IMR-90 (cell line): ENCODE data around the gene MEST. TPM values are rescaled to one million over a fixed set of nuclear protein-coding genes. Genes with fewer than 3 reads are reported as not detected.

Experiments used
- ATAC-seq: fragments of 200-7000 bp; cut with Tn5 transposase; 2 replicates; pipeline ENCODE4 v1.9.1; 2020; ENCODE audit warnings: low read depth, mild to moderate bottlenecking, moderate library complexity
- BruUV-seq: library from RNA; stranded (reverse); fragments of 400-500 nt; replicated peaks from 2 replicates; lab custom pipeline; 2021; lab: Mats Ljungman, UMichigan
- CTCF ChIA-PET: fragments of 300-600 bp; formaldehyde crosslinking; extraction: SDS; loops from one replicate; lab custom pipeline; 2021; ENCODE audit warnings: antibody characterized with exemption; lab: Yijun Ruan, JAX
- POLR2A ChIA-PET: fragments of 300-600 bp; sonication (Branson Sonifier 250); formaldehyde crosslinking; loops from one replicate; lab custom pipeline; 2022; ENCODE audit warnings: antibody characterized with exemption; ENCODE audit not compliant: unreplicated experiment; lab: Charles Lee
- DNase-seq: peaks from one replicate; pipeline ENCODE4 v3.0.0; 2013
- H2AFZ ChIP-seq: replicated peaks from 2 replicates; pipeline ENCODE3; 2013; ENCODE audit warnings: low read length, mild to moderate bottlenecking; ENCODE audit not compliant: poor library complexity
- H2AK5ac ChIP-seq: 2 replicates; pipeline ENCODE4 v1.6.1; 2013; ENCODE audit warnings: low read depth, low read length, inconsistent platforms
- H2AK9ac ChIP-seq: replicated peaks from 2 replicates; pipeline ENCODE3; 2013; ENCODE audit warnings: mild to moderate bottlenecking, low read depth, low read length, moderate library complexity; ENCODE audit not compliant: poor library complexity
- H2BK120ac ChIP-seq: 2 replicates; pipeline ENCODE4 v1.6.1; 2013; ENCODE audit warnings: low read depth, low read length, inconsistent platforms
- H2BK15ac ChIP-seq: 3 replicates; pipeline ENCODE4 v1.6.1; 2013; ENCODE audit warnings: low read depth, low read length, inconsistent platforms
- H2BK20ac ChIP-seq: 2 replicates; pipeline ENCODE4 v1.6.1; 2013; ENCODE audit warnings: low read depth, mild to moderate bottlenecking, inconsistent platforms, low read length, moderate library complexity
- H2BK5ac ChIP-seq: 2 replicates; pipeline ENCODE4 v1.6.1; 2013; ENCODE audit warnings: mild to moderate bottlenecking, low read depth, low read length, inconsistent platforms; ENCODE audit not compliant: poor library complexity, severe bottlenecking
- H3K14ac ChIP-seq: replicated peaks from 2 replicates; pipeline ENCODE4 v1.6.1; 2013; ENCODE audit warnings: low read depth, low read length, inconsistent platforms
- H3K18ac ChIP-seq: 2 replicates; pipeline ENCODE4 v1.6.1; 2013; ENCODE audit warnings: low read depth, low read length, control low read depth
- H3K23ac ChIP-seq: 2 replicates; pipeline ENCODE4 v1.6.1; 2013; ENCODE audit warnings: low read depth, low read length, inconsistent platforms
- H3K27ac ChIP-seq: 2 replicates; pipeline ENCODE4 v1.5.1; 2013; ENCODE audit warnings: mild to moderate bottlenecking, control low read depth, low read length; ENCODE audit not compliant: insufficient read depth
- H3K27me3 ChIP-seq: 2 replicates; pipeline ENCODE4 v1.6.1; 2013; ENCODE audit warnings: low read length; ENCODE audit not compliant: control insufficient read depth, insufficient read depth
- H3K36me3 ChIP-seq: 2 replicates; pipeline ENCODE4 v1.6.1; 2013; ENCODE audit warnings: low read length, mixed read lengths; ENCODE audit not compliant: control insufficient read depth, insufficient read depth
- H3K4ac ChIP-seq: 2 replicates; pipeline ENCODE4 v1.6.1; 2013; ENCODE audit warnings: low read depth, low read length, inconsistent platforms
- H3K4me1 ChIP-seq: 2 replicates; pipeline ENCODE4 v1.6.1; 2013; ENCODE audit warnings: low read length, mixed read lengths; ENCODE audit not compliant: control insufficient read depth, insufficient read depth
- H3K4me2 ChIP-seq: 2 replicates; pipeline ENCODE4 v1.6.1; 2013; ENCODE audit warnings: low read depth, mild to moderate bottlenecking, control low read depth, low read length, moderate library complexity
- H3K4me3 ChIP-seq: 2 replicates; pipeline ENCODE4 v1.5.1; 2013; ENCODE audit warnings: low read depth, mild to moderate bottlenecking, control low read depth, low read length, moderate library complexity; ENCODE audit not compliant: insufficient read depth
- H3K56ac ChIP-seq: 2 replicates; pipeline ENCODE4 v1.6.1; 2013; ENCODE audit warnings: low read length, inconsistent platforms; ENCODE audit not compliant: insufficient read depth; ENCODE audit errors: extremely low read depth
- H3K79me1 ChIP-seq, 2 experiments: 2 replicates each; pipeline ENCODE4 v1.6.1; 2013; ENCODE audit warnings: low read length in 2 of 2, inconsistent platforms in 1 of 2, low read depth in 1 of 2
- H3K9ac ChIP-seq: 2 replicates; pipeline ENCODE4 v1.6.1; 2013; ENCODE audit warnings: low read depth, low read length, control low read depth
- H3K9me1 ChIP-seq: 2 replicates; pipeline ENCODE4 v1.6.1; 2013; ENCODE audit warnings: low read length, inconsistent platforms; ENCODE audit not compliant: insufficient read depth
- H3K9me3 ChIP-seq: 2 replicates; pipeline ENCODE4 v1.6.1; 2013; ENCODE audit warnings: low read length; ENCODE audit not compliant: control insufficient read depth, insufficient read depth
- H4K20me1 ChIP-seq: 2 replicates; pipeline ENCODE4 v1.6.1; 2013; ENCODE audit warnings: low read length, inconsistent platforms; ENCODE audit not compliant: insufficient read depth
- H4K5ac ChIP-seq: 2 replicates; pipeline ENCODE4 v1.6.1; 2013; ENCODE audit warnings: mild to moderate bottlenecking, low read depth, low read length, control low read depth
- H4K8ac ChIP-seq, 2 experiments: 2 replicates each; pipeline ENCODE4 v1.6.1; 2013; ENCODE audit warnings: low read depth in 2 of 2, low read length in 2 of 2, control low read depth in 1 of 2, inconsistent platforms in 1 of 2
- H4K91ac ChIP-seq: 2 replicates; pipeline ENCODE4 v1.6.1; 2013; ENCODE audit warnings: low read depth, low read length, inconsistent platforms; ENCODE audit not compliant: insufficient read depth
- BHLHE40 ChIP-seq: fragments of 150-350 bp; IDR thresholded peaks from 2 replicates; pipeline ENCODE4 v1.6.1; 2016; ENCODE audit warnings: mild to moderate bottlenecking, low read depth, low read length
- CEBPB ChIP-seq: IDR thresholded peaks from 2 replicates; pipeline ENCODE4 v1.6.1; 2012; ENCODE audit warnings: low read depth, low read length, improper control_type of control experiment
- CHD1 ChIP-seq: IDR thresholded peaks from 2 replicates; pipeline ENCODE4 v1.6.1; 2012; ENCODE audit warnings: low read depth, low read length, improper control_type of control experiment
- CTCF ChIP-seq: conservative IDR thresholded peaks from 2 replicates; pipeline ENCODE4 v1.5.1; 2012; ENCODE audit warnings: mild to moderate bottlenecking, low read depth, low read length, improper control_type of control experiment
- ELK1 ChIP-seq: fragments of 150-350 bp; IDR thresholded peaks from 2 replicates; pipeline ENCODE4 v1.6.1; 2016; ENCODE audit warnings: low read depth, mild to moderate bottlenecking, low read length, moderate library complexity, borderline replicate concordance
- MAZ ChIP-seq: IDR thresholded peaks from 2 replicates; pipeline ENCODE4 v1.6.1; 2012; ENCODE audit warnings: low read depth, mild to moderate bottlenecking, low read length, improper control_type of control experiment, moderate library complexity, borderline replicate concordance
- NFE2L2 ChIP-seq: fragments of 150-350 bp; IDR thresholded peaks from 2 replicates; pipeline ENCODE4 v1.6.1; 2016; ENCODE audit warnings: low read depth, mild to moderate bottlenecking, low read length
- RCOR1 ChIP-seq: IDR thresholded peaks from 2 replicates; pipeline ENCODE4 v1.6.1; 2012; ENCODE audit warnings: mild to moderate bottlenecking, low read length, improper control_type of control experiment; ENCODE audit not compliant: insufficient replicate concordance
- SMC3 ChIP-seq: fragments of 150-350 bp; IDR thresholded peaks from 2 replicates; pipeline ENCODE4 v1.6.1; 2016; ENCODE audit warnings: low read depth, mild to moderate bottlenecking, antibody characterized with exemption, low read length, moderate library complexity
- USF2 ChIP-seq: fragments of 150-350 bp; IDR thresholded peaks from 2 replicates; pipeline ENCODE4 v1.6.1; 2017; ENCODE audit warnings: mild to moderate bottlenecking, antibody characterized with exemption, low read length, low read depth
- WGBS, 2 experiments: methylation state at CpG; one replicate each; pipeline versions ENCODE4 v1.1.5 to v1.1.7; 2013; ENCODE audit warnings: missing lambda C conversion rate in 2 of 2; ENCODE audit not compliant: insufficient read length in 1 of 2; ENCODE audit errors: extremely low coverage in 2 of 2; 5-methylcytosine and 5-hydroxymethylcytosine counted together
- dilution Hi-C: fragments of 300-500 bp; cut with HindIII; formaldehyde crosslinking; loops from one replicate; pipeline ENCODE4 v1.14.3; 2018; ENCODE audit warnings: low sequenced_read_pairs; ENCODE audit not compliant: unreplicated experiment
- in situ Hi-C: fragments of 300-500 bp; cut with MboI; formaldehyde crosslinking; loops from 3 replicates; pipeline ENCODE4 v1.14.3; 2019; ENCODE audit warnings: low sequenced_read_pairs, inconsistent platforms, mixed read lengths
- intact Hi-C: fragments of 100-400 bp; cut with micrococcal nuclease; formaldehyde crosslinking; loops from 2 replicates; pipeline ENCODE4 v1.10.0; 2022
- polyA plus RNA-seq, 3 experiments: library from polyadenylated mRNA; depleted of rRNA; stranded (reverse); fragments of >200 nt; gene quantifications; 2 replicates each; pipeline ENCODE4 v1.2.3, GENCODE V29; 2012; ENCODE audit warnings: low replicate concordance in 1 of 3
- total RNA-seq: library from RNA; depleted of rRNA; stranded (reverse); fragments of >200 nt; gene quantifications from 2 replicates; pipeline ENCODE4 v1.2.3, GENCODE V29; 2012

MEST gene
- total and polyA plus RNA-seq, 2 of the 4 experiments (the other 2 are of a cell fraction): 219 to 317 TPM

- dilution Hi-C loops: no loop called here
Observed at GRCh38 chr7:130452951-130453350, 38.9 kb upstream of the MEST start.

More at GRCh38 chr7:130452951-130453350, 38.9 kb upstream of the MEST start:
- Histone ChIP-seq H2BK15ac (no peak overlapping the region), H4K20me1 (no peaks in the 10 kb centered on the region), H3K18ac (no peak overlapping the region), H4K5ac (no peak overlapping the region), H3K79me1 (no peaks in the 10 kb centered on the region), H3K14ac (no peak overlapping the region), H2AFZ (no peak overlapping the region), H4K8ac (no peak overlapping the region), H2BK5ac (no peak overlapping the region), H3K4me1 (no peaks in the 10 kb centered on the region), H3K4ac (no peak overlapping the region), H3K4me2 (no peak overlapping the region), H3K36me3 (no peaks in the 10 kb centered on the region), H3K4me3 (no peak overlapping the region), H3K9ac (no peak overlapping the region), H3K27me3 (peaks cover 4% of the 10 kb centered on the region; the same call in 1 of the 2 replicates), H2AK9ac (no peak overlapping the region), H2BK120ac (no peak overlapping the region), H2AK5ac (no peak overlapping the region), H3K9me3 (no peaks in the 10 kb centered on the region), H3K27ac (no peak overlapping the region), H3K56ac (no peak overlapping the region), H4K91ac (no peak overlapping the region), H2BK20ac (no peak overlapping the region), H3K9me1 (no peaks in the 10 kb centered on the region), H3K23ac (no peak overlapping the region)
- no TSS peak for BruUV-seq
- ATAC-seq (no peak), DNase-seq (no peak)
- ChIA-PET CTCF (no interaction called here), POLR2A (no interaction called here)
- TF ChIP-seq RCOR1 (no peak), CEBPB (no peak), CTCF (no peak), BHLHE40 (no peak), MAZ (no peak), ELK1 (no peak), USF2 (no peak), CHD1 (no peak), NFE2L2 (no peak), SMC3 (no peak)
- intact Hi-C loops: no loop called here
- in situ Hi-C loops: no loop called here
- WGBS, 2 experiments: no CpG with 5 or more reads among the region's 3 CpGs
